Gastroesophageal sphincter (tissue), 4 donors: ENCODE results near the gene RAB42. TPM values are rescaled to one million over a fixed set of nuclear protein-coding genes. Genes with fewer than 3 reads are reported as not detected.
"Not testable (repeated sequence)": the region's sequence is repeated elsewhere in the genome, so short reads cannot be mapped to it uniquely, and the experiment has no call there.

ENCODE experiments used
- ATAC-seq: fragments of 150-250 bp; one replicate; pipeline ENCODE4 v1.9.1; 2016; ENCODE audit warnings: mild to moderate bottlenecking, moderate library complexity
- H3K27ac ChIP-seq, 4 donors: fragments of 200-600 bp; sonication (generic) in 3 of 4; 1 replicate in 3 of 4; 2 replicates in 1 of 4; pipeline ENCODE4 v1.5.1; 2016 to 2019
- H3K27me3 ChIP-seq: fragments of 200-600 bp; sonication (generic); one replicate; pipeline ENCODE4 v1.5.1; 2019
- H3K36me3 ChIP-seq, 2 donors: fragments of 200-600 bp; sonication (generic); one replicate each; pipeline ENCODE4 v1.5.1; 2019; ENCODE audit warnings: control low read depth in 1 of 2
- H3K4me1 ChIP-seq, 3 donors: fragments of 200-600 bp; sonication (generic); 1 replicate in 2 of 3; 2 replicates in 1 of 3; pipeline ENCODE4 v1.5.1; 2016 to 2019; ENCODE audit warnings: control low read depth in 2 of 3
- H3K4me3 ChIP-seq, 2 donors: fragments of 200-600 bp; sonication (generic); one replicate each; pipeline ENCODE4 v1.5.1; 2019; ENCODE audit warnings: mild to moderate bottlenecking in 1 of 2, moderate library complexity in 1 of 2
- H3K9me3 ChIP-seq, 3 donors: fragments of 200-600 bp; sonication (generic); one replicate each; pipeline ENCODE4 v1.5.1; 2017 to 2019; ENCODE audit warnings: control low read depth in 2 of 3
- EP300 ChIP-seq: sonication (generic); formaldehyde crosslinking; IDR thresholded peaks from one replicate; pipeline ENCODE4 v1.6.1; 2017; ENCODE audit warnings: antibody characterized with exemption, mild to moderate bottlenecking
- POLR2A ChIP-seq, 2 donors: fragments of 450-650 bp; IDR thresholded peaks; one replicate each; pipeline ENCODE4 v1.6.1; 2017; ENCODE audit warnings: antibody characterized with exemption in 2 of 2, mild to moderate bottlenecking in 2 of 2, moderate library complexity in 1 of 2
- POLR2AphosphoS5 ChIP-seq: sonication (generic); formaldehyde crosslinking; IDR thresholded peaks from one replicate; pipeline ENCODE4 v1.6.1; 2017; ENCODE audit warnings: antibody characterized with exemption
- WGBS, 2 donors: methylation state at CpG; one replicate each; pipeline ENCODE4 v1.1.5; 2018; ENCODE audit warnings: low coverage in 1 of 2; 5-methylcytosine and 5-hydroxymethylcytosine counted together
- total RNA-seq, 4 donors: library from RNA; depleted of rRNA; stranded (reverse); fragments of >200 nt; gene quantifications; one replicate each; pipeline ENCODE4 v1.1.0, GENCODE V29; 2016
- TF ChIP-seq, protein P1 (sequence below), 4 experiments: fragments of 200-600 bp in 2 of 4; fragments of 450-650 bp in 2 of 4; sonication (generic) in 1 of 4; IDR thresholded peaks; one replicate each; pipeline ENCODE4 v1.5.1; 2017 to 2019; ENCODE audit warnings: antibody characterized with exemption in 4 of 4, mild to moderate bottlenecking in 2 of 4, moderate library complexity in 2 of 4

Gene RAB42
- total RNA-seq, 4 donors from 2014 or later, result 0.67 to 5.1 (median 2.5) TPM

DNA sequence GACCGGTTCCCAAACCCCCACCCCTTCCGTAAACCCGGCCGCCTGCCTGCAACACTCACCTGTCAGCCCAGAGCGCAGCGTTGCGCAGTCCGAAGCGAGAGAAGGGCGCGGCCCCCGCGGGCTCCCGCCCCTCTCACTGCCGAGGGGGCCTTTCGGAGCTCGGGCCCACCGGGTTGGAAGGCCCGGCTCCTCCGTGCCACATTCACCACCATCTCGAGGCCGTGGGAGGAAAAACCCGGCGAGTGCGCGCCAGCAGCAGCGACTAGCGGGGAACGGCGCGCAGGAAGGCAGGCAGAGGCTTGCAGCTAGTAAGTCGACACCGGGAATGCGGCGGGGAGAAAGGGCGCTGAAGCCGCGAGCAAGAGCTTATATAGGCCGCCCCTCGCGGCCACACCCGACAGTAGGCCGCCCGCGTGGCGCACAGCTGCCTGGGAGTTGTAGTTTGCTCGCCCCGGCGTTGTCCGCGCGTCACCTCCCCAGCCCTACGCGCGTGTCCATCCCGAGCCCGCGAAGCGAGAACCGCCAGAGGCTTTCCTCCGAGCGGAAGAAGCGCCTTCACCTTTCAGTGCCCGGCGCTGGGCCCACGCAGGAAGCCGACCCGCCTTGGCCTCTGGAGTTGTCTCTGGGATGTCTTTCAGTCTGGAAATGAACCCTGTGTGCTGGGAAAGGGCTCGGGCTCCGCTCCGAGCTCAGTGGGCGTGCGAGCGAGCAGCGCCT, 10.4 kb upstream of the RAB42 start:
- no peaks in the 10 kb centered on the region for H3K9me3 ChIP-seq
- ATAC-seq, result peak; percentile 99
- no CpG with 5 or more reads among the region's 75 CpGs for WGBS, 2 donors
- no peak for TF ChIP-seq EP300
- TF ChIP-seq, protein P1, sequence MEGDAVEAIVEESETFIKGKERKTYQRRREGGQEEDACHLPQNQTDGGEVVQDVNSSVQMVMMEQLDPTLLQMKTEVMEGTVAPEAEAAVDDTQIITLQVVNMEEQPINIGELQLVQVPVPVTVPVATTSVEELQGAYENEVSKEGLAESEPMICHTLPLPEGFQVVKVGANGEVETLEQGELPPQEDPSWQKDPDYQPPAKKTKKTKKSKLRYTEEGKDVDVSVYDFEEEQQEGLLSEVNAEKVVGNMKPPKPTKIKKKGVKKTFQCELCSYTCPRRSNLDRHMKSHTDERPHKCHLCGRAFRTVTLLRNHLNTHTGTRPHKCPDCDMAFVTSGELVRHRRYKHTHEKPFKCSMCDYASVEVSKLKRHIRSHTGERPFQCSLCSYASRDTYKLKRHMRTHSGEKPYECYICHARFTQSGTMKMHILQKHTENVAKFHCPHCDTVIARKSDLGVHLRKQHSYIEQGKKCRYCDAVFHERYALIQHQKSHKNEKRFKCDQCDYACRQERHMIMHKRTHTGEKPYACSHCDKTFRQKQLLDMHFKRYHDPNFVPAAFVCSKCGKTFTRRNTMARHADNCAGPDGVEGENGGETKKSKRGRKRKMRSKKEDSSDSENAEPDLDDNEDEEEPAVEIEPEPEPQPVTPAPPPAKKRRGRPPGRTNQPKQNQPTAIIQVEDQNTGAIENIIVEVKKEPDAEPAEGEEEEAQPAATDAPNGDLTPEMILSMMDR (IDR thresholded peaks at IDR 0.05), result peak in 2 of 4 experiments; percentile 53 to 61
- peak; percentile 100 for TF ChIP-seq POLR2AphosphoS5
- TF ChIP-seq POLR2A (IDR thresholded peaks at IDR 0.05), result peak; percentile 98 to 99
- peaks cover 0 to 38% of the 10 kb centered on the region in 2 donors for H3K36me3 ChIP-seq
- peak overlapping the region; percentile 74 to 98 (median 92) for H3K27ac ChIP-seq
- peaks cover 0 to 47% (median 18%) of the 10 kb centered on the region in 3 donors for H3K4me1 ChIP-seq
- no peaks in the 10 kb centered on the region for H3K27me3 ChIP-seq
- peak overlapping the region; percentile 80 to 96 for H3K4me3 ChIP-seq

GRCh38 chr1:28582248-28582615, 9.8 kb upstream of the RAB42 start:
- H3K4me3 ChIP-seq, result peak overlapping the region; percentile 80 to 96
- peaks cover 0 to 47% (median 18%) of the 10 kb centered on the region in 3 donors for H3K4me1 ChIP-seq
- peaks cover 0 to 32% of the 10 kb centered on the region in 2 donors for H3K36me3 ChIP-seq
- no peaks in the 10 kb centered on the region for H3K27me3 ChIP-seq
- ATAC-seq, result peak; percentile 46
- WGBS, 2 donors, result 2 to 4% methylated on average over 7 to 8 of the region's 10 CpGs
- no peaks in the 10 kb centered on the region for H3K9me3 ChIP-seq
- TF ChIP-seq POLR2AphosphoS5, result no peak
- TF ChIP-seq, protein P1 (IDR thresholded peaks at IDR 0.05), result no peak
- no peak for TF ChIP-seq EP300
- TF ChIP-seq POLR2A (IDR thresholded peaks at IDR 0.05), result no peak
- peak overlapping the region; percentile 74 to 98 (median 92) for H3K27ac ChIP-seq

GRCh38 chr1:28586585-28587391, 5.3 kb upstream of the RAB42 start:
- peaks cover 0 to 17% (median 8%) of the 10 kb centered on the region in 3 donors for H3K4me1 ChIP-seq
- H3K4me3 ChIP-seq, ATAC-seq, H3K9me3 ChIP-seq, H3K27me3 ChIP-seq, H3K36me3 ChIP-seq, H3K27ac ChIP-seq: not testable (repeated sequence)
- 88% methylated on average over 17 to 18 of the region's 19 CpGs for WGBS, 2 donors

DNA sequence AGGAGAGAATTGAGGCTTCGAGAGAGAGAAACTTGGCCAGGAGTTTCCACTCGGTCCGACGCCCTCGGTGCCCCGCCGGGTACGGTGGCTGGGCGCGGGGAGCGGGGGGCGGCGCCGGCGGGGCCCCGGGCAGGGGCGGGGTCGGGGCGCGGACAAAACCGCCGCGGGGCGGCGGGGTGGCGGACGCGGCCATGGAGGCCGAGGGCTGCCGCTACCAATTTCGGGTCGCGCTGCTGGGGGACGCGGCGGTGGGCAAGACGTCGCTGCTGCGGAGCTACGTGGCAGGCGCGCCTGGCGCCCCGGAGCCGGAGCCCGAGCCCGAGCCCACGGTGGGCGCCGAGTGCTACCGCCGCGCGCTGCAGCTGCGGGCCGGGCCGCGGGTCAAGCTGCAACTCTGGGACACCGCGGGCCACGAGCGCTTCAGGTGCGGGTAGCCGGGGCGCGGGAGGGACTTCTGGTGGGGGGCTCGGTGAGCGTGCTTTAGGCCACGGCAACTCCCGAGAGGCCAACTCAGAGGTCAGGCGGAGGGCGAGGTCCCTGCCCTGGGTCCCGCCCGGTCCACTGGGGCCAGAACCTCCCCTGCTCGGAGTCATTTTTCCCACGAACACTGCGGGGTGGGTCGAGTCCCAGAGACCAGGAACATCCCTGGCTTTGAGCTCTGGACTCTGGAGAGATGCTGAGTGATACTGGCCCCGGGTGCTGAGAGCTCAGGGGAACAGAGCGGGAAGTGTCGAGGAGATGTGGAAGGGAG, 431 bp downstream of the RAB42 start:
- Histone ChIP-seq H3K27ac (peak overlapping the region in 3 of 4 donors; percentile 9 to 68 (median 34)), H3K27me3 (no peaks in the 10 kb centered on the region), H3K36me3 (no peaks in the 10 kb centered on the region), H3K4me1 (peaks cover 0 to 17% (median 0%) of the 10 kb centered on the region in 3 donors), H3K4me3 (peak overlapping the region; percentile 36 to 58), H3K9me3 (no peaks in the 10 kb centered on the region)
- TF ChIP-seq, protein P1 (IDR thresholded peaks at IDR 0.05), result no peak
- TF ChIP-seq EP300, result no peak
- TF ChIP-seq POLR2A (IDR thresholded peaks at IDR 0.05), result no peak
- no peak for TF ChIP-seq POLR2AphosphoS5
- WGBS, 2 donors, result 0 to 55% methylated on average over 2 to 7 of the region's 81 CpGs
- ATAC-seq, result peak; percentile 71

GRCh38 chr1:28593988-28594356, 1.9 kb downstream of the RAB42 start:
- ATAC-seq, H3K27ac ChIP-seq, H3K36me3 ChIP-seq, H3K9me3 ChIP-seq, H3K4me3 ChIP-seq, H3K27me3 ChIP-seq: not testable (repeated sequence)
- H3K4me1 ChIP-seq, result peaks cover 0 to 17% (median 0%) of the 10 kb centered on the region in 3 donors
- WGBS, 2 donors, result no CpG with 5 or more reads among the region's 3 CpGs

- not testable (repeated sequence) for H3K27ac ChIP-seq, H3K27me3 ChIP-seq, ATAC-seq, H3K4me3 ChIP-seq, H3K9me3 ChIP-seq, H3K36me3 ChIP-seq
- 41 to 56% methylated on average over 4 to 6 of the region's 7 CpGs for WGBS, 2 donors
- H3K4me1 ChIP-seq, result peaks cover 0 to 17% (median 0%) of the 10 kb centered on the region in 3 donors
Measured at GRCh38 chr1:28594686-28595411, 2.8 kb downstream of the RAB42 start.
